ENCODE results near the gene GINS3. TPM values are rescaled to one million over a fixed set of nuclear protein-coding genes. Genes with fewer than 3 reads are reported as not detected.
"Not testable (repeated sequence)": the region's sequence is repeated elsewhere in the genome, so short reads cannot be mapped to it uniquely, and the experiment has no call there.

The GINS3 gene
- total RNA-seq, 1 donor from 2014 or later: 6.4 TPM

- Histone ChIP-seq H3K4me3 (ENCODE audit: low read depth, low read length) (no peak overlapping the region), H3K27me3 (ENCODE audit: control insufficient read depth, insufficient read depth, low read length) (no peaks in the 10 kb centered on the region), H3K36me3 (ENCODE audit: control insufficient read depth, insufficient read depth, low read length) (peaks cover 1% of the 10 kb centered on the region)
- DNase-seq (ENCODE audit: low read depth): no peak
- no peak for TF ChIP-seq CTCF (IDR thresholded peaks at IDR 0.05; ENCODE audit: insufficient read depth, low read length, poor library complexity, severe bottlenecking)
These were observed 7.7 kb downstream of the GINS3 start for GRCh38 chr16:58399718-58400633.

GRCh38 chr16:58401305-58401704 lies 9.0 kb downstream of the GINS3 start:
- not testable (repeated sequence) for DNase-seq (ENCODE audit: low read depth); H3K36me3 ChIP-seq (ENCODE audit: control insufficient read depth, insufficient read depth, low read length); H3K4me3 ChIP-seq (ENCODE audit: low read depth, low read length); H3K27me3 ChIP-seq (ENCODE audit: control insufficient read depth, insufficient read depth, low read length)

GRCh38 chr16:58402796-58403195 lies 10.5 kb downstream of the GINS3 start:
- Histone ChIP-seq H3K36me3 (ENCODE audit: control insufficient read depth, insufficient read depth, low read length) (peaks cover 1% of the 10 kb centered on the region), H3K27me3 (ENCODE audit: control insufficient read depth, insufficient read depth, low read length) (no peaks in the 10 kb centered on the region), H3K4me3 (ENCODE audit: low read depth, low read length) (no peak overlapping the region)
- no peak for DNase-seq (ENCODE audit: low read depth)
- TF ChIP-seq CTCF (IDR thresholded peaks at IDR 0.05; ENCODE audit: insufficient read depth, low read length, poor library complexity, severe bottlenecking): no peak

DNA sequence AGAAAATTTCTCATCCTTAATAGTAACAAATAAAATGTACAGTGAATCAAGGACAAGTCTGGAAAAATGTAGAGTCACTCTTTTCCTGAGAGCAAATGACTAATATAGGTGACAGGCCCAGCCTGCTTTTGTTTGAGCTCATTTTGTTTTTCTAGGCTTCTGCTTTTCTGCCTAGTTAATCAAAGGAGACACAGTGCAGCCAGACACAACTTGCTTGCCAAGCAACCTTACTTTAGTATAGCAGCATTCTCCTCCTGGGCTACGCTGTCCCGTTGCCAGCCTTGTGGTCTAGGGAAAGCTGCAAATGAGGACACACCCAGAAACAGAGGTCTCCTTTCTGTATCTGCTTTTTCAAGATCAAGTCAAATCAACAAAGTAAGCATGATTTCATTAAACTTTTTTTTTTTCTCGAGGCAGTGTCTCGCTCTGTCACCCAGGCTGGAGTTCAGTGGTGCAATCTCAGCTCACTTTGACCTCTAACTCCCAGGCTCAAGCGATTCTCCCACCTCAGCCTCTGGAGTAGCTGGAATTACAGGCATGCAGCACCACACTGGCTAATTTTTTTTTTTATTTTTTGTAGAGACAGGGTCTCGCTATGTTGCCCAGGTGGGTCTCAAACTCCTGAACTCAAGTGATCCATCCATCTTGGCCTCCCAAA lies 17.2 kb downstream of the GINS3 start:
- peak; percentile 56 for DNase-seq (ENCODE audit: low read depth)
- H3K4me3 ChIP-seq (ENCODE audit: low read depth, low read length): no peak overlapping the region
- H3K36me3 ChIP-seq (ENCODE audit: control insufficient read depth, insufficient read depth, low read length): no peaks in the 10 kb centered on the region
- no peak for TF ChIP-seq CTCF (IDR thresholded peaks at IDR 0.05; ENCODE audit: insufficient read depth, low read length, poor library complexity, severe bottlenecking)
- H3K27me3 ChIP-seq (ENCODE audit: control insufficient read depth, insufficient read depth, low read length): no peaks in the 10 kb centered on the region

- Histone ChIP-seq H3K4me3 (ENCODE audit: low read depth, low read length) (no peak overlapping the region), H3K36me3 (ENCODE audit: control insufficient read depth, insufficient read depth, low read length) (no peaks in the 10 kb centered on the region), H3K27me3 (ENCODE audit: control insufficient read depth, insufficient read depth, low read length) (no peaks in the 10 kb centered on the region)
- no peak for DNase-seq (ENCODE audit: low read depth)
- no peak for TF ChIP-seq CTCF (IDR thresholded peaks at IDR 0.05; ENCODE audit: insufficient read depth, low read length, poor library complexity, severe bottlenecking)
These were observed 19.1 kb downstream of the GINS3 start for GRCh38 chr16:58411336-58411735.

DNA sequence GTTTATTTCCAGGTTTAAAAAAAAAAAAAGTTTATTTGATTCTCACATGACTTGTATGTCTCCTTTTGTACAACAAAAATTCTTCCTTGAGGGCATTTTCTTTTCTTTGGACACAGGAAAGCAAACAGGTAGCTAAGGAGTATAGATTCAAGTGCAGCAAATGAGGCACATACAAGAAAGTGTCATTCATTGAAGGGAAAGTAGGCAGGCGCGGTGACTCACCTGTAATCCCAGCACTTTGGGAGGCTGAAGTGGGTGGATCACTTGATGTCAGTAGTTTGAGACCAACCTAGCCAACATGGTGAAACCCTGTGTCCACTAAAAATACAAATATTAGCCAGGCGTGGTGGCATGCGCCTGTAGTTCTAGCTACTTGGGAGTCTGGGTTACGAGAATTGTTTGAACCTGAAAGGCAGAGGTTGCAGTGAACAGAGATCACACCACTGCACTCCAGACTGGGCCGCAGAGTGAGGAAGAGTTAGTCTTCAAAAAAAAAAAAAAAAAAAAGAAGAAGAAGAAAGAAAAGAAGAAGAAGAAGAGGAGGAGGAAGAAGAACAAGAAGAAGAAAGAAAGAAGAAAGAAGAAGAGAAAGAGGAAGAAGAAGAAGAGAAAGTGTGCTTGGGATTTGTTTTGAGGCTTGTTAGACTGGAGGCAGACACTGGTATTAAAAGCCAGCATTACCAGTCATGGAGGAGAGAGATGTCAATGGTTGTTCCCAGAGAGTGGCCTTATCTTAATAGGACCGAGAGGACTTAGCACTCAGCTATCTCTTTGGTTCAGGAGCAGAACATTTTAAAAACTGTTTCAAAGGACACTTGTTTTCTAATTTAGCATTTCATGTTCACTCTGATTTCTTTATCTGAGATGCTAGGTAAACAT lies 19.7 kb downstream of the GINS3 start:
- Histone ChIP-seq H3K27me3 (ENCODE audit: control insufficient read depth, insufficient read depth, low read length) (no peaks in the 10 kb centered on the region), H3K4me3 (ENCODE audit: low read depth, low read length) (no peak overlapping the region), H3K36me3 (ENCODE audit: control insufficient read depth, insufficient read depth, low read length) (no peaks in the 10 kb centered on the region)
- no peak for DNase-seq (ENCODE audit: low read depth)
- no peak for TF ChIP-seq CTCF (IDR thresholded peaks at IDR 0.05; ENCODE audit: insufficient read depth, low read length, poor library complexity, severe bottlenecking)

DNA sequence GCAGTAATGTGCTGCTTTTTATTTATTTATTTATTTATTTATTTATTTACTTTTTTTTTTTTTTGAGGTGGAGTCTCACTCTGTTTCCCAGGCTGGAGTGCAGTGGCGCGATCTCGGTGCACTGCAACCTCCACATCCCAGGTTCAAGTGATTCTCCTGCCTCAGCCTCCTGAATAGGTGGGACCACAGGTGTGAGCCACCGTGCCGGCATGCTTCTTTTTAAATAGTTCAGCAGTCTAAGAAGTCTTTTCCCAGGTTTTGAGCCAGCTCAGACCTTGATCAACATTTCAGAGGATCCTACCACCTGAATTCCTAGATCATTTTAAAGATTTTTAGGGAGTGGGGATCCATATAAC lies 20.3 kb downstream of the GINS3 start:
- H3K36me3 ChIP-seq (ENCODE audit: control insufficient read depth, insufficient read depth, low read length); H3K27me3 ChIP-seq (ENCODE audit: control insufficient read depth, insufficient read depth, low read length); H3K4me3 ChIP-seq (ENCODE audit: low read depth, low read length); DNase-seq (ENCODE audit: low read depth): not testable (repeated sequence)

All from kidney epithelial cell (primary cell).